Activated T-helper 1 cell treated with anti-CD3 and anti-CD28 coated beads, Interleukin-2, amount 50 U/mL, for 16 hours (primary cell): Measurements from ENCODE around the gene SKI.
A peak's percentile ranks its signal among the peaks of the same experiment; 100 is the strongest.

Experiments used
- DNase-seq, 2 donors: peaks; one replicate each; pipeline ENCODE4 v3.0.0-alpha.2; 2020; ENCODE audit warnings: low read depth in 1 of 2, low spot score in 1 of 2

SKI gene

GRCh38 chr1:2304921-2305681 lies 77.0 kb downstream of the SKI start:
- no peak for DNase-seq

DNA sequence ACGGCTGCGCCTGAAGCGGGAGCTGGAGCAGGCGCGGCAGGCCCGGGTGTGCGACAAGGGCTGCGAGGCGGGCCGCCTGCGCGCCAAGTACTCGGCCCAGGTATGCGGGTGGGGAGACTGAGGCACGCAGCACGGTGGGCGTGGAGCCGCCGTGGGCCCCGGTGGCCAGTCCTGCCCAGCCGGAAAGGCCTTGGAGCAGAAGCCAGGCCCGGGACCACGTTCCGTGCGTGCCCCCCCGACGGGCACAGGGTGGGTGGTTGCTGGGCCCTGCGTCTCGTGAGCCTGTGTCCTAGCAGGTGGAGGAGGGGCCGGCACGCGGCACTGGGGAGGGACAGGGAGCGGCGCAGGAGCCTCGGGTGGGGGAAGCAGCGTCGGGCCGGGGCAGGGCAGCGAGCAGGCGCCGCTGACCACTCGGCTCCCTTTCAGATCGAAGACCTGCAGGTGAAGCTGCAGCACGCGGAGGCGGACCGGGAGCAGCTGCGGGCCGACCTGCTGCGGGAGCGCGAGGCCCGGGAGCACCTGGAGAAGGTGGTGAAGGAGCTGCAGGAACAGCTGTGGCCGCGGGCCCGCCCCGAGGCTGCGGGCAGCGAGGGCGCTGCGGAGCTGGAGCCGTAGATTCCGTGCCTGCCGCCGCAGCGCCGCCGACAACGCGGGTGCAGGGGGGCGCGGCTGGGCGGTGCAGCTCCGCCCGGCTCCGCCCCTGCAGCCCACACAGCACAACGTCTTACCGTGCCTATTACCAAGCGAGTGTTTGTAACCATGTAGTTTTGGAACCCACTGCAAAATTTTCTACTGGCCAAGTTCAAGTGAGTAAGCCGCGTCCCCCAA lies 78.2 kb downstream of the SKI start:
- no peak for DNase-seq

DNA sequence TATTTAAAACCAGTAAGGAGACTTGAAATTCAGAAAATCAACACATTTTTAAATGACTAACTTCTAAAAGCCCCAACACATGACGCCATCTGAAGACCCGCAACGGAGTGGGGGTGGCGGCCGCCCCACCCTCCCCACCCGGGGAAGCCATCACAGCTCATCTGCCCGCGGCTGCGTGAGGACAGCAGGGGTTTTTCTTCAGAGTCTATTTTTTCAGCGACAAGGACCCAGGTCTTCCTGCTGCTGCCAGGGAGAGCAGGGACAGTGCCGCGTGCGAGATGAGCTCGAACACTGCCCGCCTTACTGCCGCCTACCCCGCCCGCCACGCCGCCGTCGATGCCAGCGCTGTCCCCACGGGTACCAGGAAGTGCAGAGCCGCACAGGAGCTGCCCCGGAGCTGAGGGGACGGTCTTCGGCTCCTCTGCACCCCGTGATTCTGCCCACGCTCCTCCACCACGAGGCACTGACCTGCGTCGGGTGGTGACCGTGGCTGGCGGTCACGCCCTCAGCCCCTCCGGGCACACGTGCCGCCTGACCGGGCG lies 79.0 kb downstream of the SKI start:
- DNase-seq: no peak

- no peak for DNase-seq
These were observed 79.9 kb downstream of the SKI start for GRCh38 chr1:2307972-2308371.

DNA sequence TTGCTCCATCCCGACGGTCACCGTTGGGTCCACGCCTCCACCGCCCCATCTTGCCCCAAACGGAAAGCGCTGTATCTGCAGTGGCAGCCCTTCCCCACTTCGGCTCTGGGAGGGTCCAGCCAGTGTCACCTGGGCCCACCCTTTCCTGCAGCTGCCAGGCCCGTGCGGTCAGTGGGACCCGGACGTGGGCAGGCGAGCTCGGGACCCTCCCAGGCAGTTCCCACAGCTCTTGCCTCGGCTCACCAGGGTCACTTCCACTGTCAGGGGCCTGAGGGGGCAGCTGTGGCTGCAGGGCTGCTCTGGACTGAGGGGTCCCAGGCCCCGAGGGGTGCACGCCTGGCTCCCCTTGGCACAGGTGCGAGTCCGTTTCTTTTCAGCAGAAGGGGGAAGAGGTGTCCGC lies 80.7 kb downstream of the SKI start:
- no peak for DNase-seq

GRCh38 chr1:2310332-2311183 lies 82.4 kb downstream of the SKI start:
- DNase-seq: no peak

- peak; percentile 41 to 44 for DNase-seq
These were observed 83.3 kb downstream of the SKI start for GRCh38 chr1:2311184-2312032.

DNA sequence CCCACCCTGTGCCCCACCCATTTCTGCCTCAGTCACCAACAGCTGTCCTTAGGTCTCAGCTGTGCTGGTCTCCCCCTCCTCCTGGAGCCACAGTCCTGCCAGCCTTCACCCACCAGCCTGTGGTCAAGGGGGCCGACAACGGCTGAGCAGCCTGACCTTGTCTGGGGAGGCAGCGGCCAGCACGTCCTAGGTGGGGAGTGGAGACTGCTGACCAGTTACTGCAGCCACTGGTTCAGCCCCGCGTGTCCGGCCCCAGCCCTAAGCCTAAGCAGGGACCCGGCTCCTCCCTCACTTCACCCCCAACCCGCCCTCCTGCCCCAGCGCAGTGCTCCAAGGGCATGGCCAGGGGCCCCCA lies 84.0 kb downstream of the SKI start:
- DNase-seq: no peak

GRCh38 chr1:2312515-2313301 lies 84.6 kb downstream of the SKI start:
- DNase-seq: no peak

GRCh38 chr1:2313651-2314261 lies 85.6 kb downstream of the SKI start:
- DNase-seq: no peak

DNA sequence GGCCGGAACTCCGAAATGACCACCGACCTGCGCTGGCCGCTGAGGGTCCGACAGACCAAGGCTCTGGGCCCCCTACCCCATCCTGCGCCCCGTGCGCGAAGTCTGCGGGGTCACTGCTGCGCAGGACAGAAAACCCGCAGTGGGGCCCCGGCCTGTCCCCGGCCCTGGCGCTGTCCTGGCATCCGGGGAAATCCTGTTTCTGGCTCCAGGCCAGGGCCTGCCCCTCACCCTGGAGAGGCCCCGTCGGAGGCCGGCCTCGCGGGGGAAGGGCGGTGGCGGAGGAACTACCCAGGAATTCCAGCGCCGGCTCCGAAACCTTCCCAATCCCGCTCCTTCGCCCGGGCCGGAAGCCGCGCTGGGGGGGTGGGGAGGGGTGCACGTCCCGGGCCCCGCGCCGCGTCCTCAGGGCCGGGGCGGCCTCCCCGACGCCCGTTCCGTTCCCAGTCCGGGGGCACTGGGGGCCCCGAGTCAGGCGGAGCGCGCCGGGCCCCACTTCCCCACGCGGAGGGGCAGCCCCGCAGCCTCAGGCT lies 86.2 kb downstream of the SKI start:
- DNase-seq: no peak

- DNase-seq: peak; percentile 44 to 50
These were observed 86.9 kb downstream of the SKI start for GRCh38 chr1:2314803-2315673.

GRCh38 chr1:2315674-2316450 lies 87.7 kb downstream of the SKI start:
- DNase-seq: no peak

- no peak for DNase-seq
These were observed 88.4 kb downstream of the SKI start for GRCh38 chr1:2316451-2316961.

- DNase-seq: no peak
These were observed 89.3 kb downstream of the SKI start for GRCh38 chr1:2317230-2318065.
